OCI-LY3 (cell line): Measurements from ENCODE around the gene SLC18A3.

Source experiments
- CTCF ChIP-seq: fragments of 200-600, 300-600 bp; sonication (generic); IDR thresholded peaks from 2 replicates; pipeline ENCODE4 v1.5.1; 2014; ENCODE audit warnings: antibody characterized with exemption, low read length, low read depth
- EZH2phosphoT487 ChIP-seq: fragments of 200-600 bp; shearing (Covaris generic); IDR thresholded peaks from 2 replicates; pipeline ENCODE4 v1.6.1; 2018; ENCODE audit warnings: antibody characterized with exemption, mixed run types, low read depth

DNA sequence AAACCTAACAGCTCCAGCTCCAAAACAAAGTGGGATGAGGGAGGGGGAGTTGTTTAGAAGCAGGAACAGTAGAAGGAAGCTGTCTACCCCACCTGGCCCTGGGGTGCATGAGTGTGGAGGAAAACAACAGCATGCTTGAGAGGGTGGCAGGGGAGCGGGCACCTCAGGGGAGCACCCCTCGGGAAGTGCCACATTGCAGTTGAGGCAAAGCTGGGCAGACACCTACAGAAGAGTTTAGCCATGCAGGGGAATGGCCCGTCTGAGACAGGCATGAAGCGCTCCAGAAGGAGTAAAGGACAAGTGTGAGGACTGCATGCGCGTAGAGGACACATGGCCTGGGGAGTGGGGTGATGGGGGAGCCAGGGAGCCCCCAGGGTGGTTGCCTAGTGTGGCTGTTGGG lies 21.9 kb downstream of the SLC18A3 start:
- TF ChIP-seq CTCF: no peak
- no peak for TF ChIP-seq EZH2phosphoT487
